ENCODE data around the gene ZNF473.

ZNF473 gene

GRCh38 chr19:50025794-50026549 lies at the start of gene ZNF473:
Gene ZNF473 (plus strand): TSS chr19:50026005. CDS start chr19:50031083, 5,078 bp downstream.
- DNase-seq, result peak; percentile 96

DNA sequence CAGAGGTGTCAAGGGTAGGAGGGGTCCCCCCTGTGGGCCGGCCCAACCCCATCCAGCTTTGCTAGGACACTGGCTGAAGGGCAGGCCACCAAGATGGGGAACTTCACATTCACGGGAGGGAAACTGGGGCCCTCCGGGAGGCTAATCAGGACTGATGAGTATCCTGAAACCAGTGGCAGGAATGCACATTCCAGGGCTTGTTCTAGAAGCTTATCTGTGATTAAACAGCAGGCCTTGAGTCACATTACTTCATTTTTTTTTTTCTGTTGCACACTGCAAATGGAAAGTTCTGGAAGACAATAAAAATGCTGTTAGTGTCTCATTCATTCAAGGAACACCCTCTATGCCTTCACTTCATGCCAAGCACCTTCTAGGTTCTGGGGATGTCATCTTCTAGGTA lies 49.3 kb upstream of the ZNF473 start:
- DNase-seq, result no peak

- DNase-seq, result no peak
These were observed 48.7 kb upstream of the ZNF473 start for GRCh38 chr19:49977076-49977475.

- DNase-seq, result no peak
These were observed 47.9 kb upstream of the ZNF473 start for GRCh38 chr19:49977881-49978280.

GRCh38 chr19:49978324-49978723 lies 47.5 kb upstream of the ZNF473 start:
- no peak for DNase-seq

DNA sequence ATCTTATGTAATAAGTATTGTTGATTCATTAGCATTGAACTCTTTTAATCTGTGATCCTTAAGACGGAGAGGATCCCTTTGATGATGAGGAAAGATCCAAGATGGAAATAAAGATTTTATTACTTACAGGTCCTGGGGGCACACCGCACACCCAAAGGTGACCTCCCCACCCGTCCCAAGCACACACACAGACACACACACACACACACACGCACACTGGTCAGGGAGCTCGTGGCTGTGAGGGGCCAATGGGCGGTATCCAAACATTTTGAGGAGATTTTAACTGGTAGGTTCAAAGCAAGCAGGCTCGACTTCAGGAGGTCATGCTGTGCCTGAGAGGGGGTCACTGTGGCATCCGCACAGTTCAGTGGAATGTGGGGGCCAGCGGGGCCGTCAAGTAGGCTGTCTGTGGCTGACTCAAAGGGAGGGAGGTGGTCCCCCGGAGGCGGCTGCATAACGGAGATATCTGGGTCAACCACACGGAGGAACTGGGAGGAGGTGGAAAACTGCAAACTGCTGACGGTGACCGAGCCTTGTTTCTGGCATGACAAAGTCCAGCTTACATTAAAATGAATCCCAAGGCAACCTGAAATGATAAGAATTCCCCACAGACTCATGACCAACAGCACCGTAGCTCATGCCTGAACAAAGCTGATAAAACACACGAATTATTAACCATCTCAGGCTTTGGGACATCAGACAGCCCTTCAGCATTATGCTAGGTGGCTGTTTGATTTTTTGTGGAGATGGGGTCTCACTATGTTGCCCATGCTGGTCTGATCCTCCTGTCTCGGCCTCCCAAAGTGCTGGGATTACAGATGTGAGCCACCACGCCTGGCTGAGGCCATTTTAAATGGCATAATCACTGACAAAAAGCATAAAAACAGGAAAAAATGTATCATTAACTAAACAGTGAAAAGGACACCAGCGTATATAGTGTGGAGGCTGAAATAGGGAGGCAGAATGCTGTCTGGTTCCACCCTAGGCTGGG lies 43.9 kb upstream of the ZNF473 start:
- no peak for DNase-seq

DNA sequence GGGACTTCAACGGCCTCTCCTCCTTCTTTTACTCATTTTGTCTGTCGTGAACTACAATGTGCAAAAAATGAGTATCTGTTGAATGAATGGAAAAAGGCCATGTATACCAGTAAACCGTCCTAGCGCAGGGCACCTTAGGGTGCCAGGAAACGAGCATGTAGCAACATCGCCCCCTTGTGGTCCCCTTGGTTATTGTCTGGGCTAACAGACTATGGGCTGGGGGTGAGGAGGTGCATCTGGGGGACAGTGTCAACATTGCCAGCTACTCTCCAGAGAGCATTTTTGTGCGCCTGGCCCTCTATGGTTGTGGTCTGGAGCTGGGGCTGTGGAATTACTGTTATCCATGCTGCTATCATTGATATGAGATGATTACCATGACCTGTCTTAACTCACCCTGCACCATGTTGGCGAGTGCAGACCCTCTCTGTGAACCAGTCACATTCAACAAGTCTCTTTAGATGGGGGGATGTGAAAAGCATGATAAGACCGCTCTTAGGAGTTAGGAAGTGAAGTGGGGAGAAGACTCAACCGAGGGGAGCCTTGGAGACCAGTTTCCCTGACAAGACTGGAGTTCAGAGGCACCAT lies 42.1 kb upstream of the ZNF473 start:
- DNase-seq, result peak; percentile 75 to 79

DNA sequence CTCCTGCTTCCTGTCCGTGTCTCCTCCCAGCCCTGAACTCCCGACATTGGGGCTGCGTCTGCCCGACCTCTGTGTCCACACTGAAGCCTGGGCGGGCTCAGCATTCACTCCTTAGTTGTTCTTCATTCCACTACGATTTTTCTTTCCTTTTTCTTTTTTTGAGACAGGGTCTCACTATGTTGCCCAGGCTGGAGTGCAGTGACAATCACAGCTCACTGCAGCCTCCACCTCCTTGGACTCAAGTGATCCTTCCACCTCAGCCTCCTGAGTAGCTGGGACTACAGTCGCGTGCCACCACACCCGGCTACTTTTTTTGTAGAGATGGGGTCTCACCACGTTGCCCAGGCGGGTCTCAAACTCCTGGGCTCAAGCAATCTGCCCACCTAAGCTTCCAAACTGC lies 41.3 kb upstream of the ZNF473 start:
- DNase-seq, result no peak

DNA sequence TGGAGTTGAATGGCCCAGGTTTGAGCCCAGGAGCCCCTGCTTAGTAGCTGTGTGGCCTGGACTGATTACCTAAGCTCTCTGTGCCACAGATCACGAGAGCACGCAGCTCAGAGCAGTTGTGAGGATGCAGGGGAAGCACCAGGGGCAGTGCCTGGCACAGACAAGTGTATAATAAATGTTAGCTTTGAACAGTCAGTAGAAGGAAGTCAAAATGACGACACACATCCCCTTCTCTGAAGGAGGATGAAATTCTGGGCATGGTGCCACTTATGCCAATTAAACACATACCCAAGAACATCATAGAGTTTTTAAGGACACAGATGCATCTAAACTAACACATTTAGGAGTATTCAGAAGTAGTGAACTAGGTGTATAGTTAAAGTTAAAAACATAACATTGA lies 39.9 kb upstream of the ZNF473 start:
- no peak for DNase-seq

DNA sequence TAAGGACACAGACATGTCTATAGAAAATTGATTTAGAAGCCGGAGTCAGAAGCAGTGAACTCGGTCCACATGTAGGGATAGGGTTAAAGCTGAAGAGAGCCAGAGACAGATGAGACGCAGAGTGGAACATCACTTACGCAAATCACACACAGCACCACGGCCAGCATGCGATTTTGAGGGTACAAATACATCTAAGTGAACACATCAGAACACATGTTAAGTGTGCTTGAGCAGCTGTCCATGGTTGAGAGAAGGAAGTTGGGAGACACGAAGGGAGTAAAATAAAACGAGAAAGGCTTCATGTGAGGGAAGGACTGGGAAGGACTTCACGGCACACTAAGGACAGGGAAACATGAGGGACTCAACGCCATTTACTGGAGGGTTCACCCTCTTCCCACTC lies 39.5 kb upstream of the ZNF473 start:
- DNase-seq, result no peak

- DNase-seq, result peak; percentile 85
These were observed 38.6 kb upstream of the ZNF473 start for GRCh38 chr19:49987159-49987698.

- no peak for DNase-seq
These were observed 37.8 kb upstream of the ZNF473 start for GRCh38 chr19:49988007-49988406.

- DNase-seq, result no peak
These were observed 37.4 kb upstream of the ZNF473 start for GRCh38 chr19:49988433-49988832.

DNA sequence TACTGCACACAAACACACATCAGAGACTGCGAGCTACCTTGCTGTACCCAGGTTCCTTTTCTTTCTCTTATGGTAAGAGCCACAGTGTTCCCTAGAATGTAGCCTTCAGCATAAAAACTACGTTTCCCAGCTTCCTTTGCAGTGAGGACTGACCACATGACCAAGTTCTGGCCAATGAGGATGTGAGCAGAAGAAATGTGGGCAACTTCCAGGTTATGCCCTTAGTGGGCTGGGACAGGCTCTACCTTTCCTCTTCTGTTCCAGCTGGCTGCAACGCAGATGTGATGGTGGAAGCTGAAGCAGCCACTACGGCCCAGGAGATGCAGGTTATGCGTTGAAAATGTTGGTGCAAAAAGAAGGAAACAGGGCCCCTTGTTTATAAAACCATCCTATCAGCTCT lies 28.1 kb upstream of the ZNF473 start:
- peak; percentile 32 to 45 for DNase-seq

DNA sequence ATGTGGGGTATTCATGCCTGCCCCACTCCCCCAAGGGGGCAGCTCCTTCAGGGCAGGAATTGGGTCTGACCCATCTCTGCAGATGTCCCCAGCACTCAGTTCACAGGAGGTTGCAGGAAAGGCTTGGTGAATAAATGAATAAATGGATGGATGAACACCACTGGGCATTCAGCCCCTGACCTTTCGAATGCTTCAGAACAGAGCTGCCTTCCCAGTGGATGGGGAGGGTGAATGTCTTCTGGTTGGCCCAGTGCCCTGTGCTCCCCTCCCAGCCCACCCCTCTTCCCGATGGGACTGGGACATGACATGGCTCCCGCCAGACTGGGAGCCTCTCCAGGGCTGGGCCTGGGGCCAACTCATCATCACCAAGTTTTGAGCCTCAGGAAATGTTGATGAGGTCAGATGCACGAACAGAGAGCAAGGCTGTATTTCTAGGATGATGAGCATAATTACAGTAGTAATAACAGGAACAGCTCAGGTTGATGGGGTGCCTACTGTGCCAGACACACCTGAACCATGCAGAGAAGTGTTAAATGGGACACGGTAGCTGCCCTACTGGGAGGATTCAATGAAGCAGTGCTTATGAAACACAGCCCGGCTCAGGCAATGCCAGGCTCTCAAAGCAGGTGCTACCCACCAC lies 26.3 kb upstream of the ZNF473 start:
- DNase-seq, result no peak

DNA sequence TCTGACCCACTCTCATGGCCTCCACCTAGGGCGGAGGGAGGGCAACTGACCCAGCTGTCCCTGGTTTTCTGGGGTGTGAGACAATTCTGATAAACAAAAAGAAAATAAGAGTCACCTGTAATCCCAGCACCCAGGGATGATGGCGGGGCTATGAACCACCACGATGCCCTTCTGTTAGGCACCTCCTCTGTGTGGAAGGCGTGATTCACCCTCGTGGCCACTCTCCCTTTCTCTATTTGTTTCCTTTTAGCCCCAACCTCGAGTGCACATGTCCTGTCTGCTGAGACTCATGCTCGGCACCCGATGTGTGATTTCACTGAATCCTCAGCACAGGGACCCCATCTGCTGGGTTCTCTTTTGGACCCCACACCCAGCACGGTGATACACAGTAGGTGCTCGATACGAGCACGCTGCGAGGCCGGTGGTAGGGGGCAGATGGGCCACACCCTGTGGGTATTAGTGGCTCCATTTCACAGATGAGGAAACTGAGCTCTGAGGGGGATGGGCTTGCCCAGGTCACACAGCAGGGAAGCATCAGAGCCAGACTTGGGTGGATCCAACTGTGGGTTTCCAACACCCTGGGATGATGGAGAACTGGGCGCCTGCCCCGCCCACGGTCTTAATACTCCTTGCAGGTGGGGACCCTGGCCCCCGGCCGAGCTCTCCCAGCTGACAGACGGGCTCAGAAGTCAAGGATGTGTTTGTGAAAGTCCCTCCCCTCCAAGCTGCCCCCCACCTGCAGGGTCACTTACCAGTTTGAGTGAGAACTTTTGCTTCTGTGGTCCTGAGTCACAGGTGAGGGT lies 25.6 kb upstream of the ZNF473 start:
- DNase-seq, result no peak

DNA sequence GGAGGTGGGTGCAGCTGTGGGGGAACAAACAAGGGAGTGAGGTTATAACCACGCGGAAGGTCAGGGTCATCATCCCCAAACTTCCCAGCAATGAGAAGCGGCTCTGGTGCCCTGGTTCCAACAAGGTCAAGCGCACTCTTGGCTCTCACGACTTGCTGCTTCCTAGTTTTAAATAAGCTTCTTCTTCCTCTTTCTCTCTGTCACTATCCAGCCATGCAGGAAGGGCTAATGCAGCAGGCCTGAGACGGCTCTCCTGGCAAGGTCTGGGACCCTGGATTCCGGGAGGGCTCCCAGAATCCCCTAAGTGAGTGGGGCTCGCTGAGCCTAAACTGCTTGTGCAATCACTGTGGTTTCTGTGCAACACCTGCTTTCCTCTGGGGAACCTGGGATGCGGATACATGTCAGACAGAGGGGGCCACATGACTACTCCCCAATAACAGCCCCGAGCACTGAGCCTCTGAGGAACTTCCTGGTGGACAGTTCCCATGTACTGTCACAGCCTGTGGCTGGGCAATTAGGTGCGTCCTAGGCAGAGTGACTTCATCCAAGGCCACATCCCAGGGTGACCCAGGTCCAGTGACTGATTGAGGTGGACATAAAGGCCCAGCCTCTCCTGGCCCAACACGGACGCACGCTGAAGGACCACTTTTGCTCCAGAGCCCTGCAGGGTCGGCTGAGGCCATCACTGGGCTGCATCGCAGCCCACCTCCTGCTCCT lies 24.8 kb upstream of the ZNF473 start:
- DNase-seq, result no peak

DNA sequence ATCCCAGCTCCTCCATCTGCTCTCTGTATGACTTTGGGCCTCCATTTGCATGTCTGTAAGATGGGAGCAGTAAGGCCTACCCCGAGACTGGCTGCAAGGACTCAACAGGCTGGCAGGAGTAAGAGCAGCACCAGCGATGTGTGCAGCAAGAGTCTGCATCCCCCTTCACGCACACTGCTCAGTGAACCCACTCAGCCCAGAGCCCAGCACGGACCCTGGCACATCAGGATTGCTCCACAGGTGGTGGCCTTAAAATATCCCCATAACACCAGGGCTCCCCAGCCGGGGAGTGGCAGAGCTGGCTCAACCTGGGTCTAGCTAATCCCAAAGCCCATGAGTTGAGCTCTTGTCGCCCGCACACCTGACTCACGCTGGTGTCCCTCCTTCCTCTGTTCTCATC lies 24.0 kb upstream of the ZNF473 start:
- no peak for DNase-seq

GRCh38 chr19:50002386-50002960 lies 23.3 kb upstream of the ZNF473 start:
- no peak for DNase-seq

- peak; percentile 4 to 26 for DNase-seq
These were observed 22.5 kb upstream of the ZNF473 start for GRCh38 chr19:50003254-50003788.

All from CD4-positive, alpha-beta T cell treated with Interleukin-4 for 1 hour (primary cell).